Activated T-cell treated with anti-CD3 and anti-CD28 coated beads, Interleukin-2, amount 50 U/mL, for 1 hour (primary cell): Measurements from ENCODE around the gene CHMP2B.
"Not testable (repeated sequence)": the region's sequence is repeated elsewhere in the genome, so short reads cannot be mapped to it uniquely, and the experiment has no call there.

Experiments used
- DNase-seq: peaks from one replicate; pipeline ENCODE4 v3.0.0-alpha.2; 2020

CHMP2B gene

DNA sequence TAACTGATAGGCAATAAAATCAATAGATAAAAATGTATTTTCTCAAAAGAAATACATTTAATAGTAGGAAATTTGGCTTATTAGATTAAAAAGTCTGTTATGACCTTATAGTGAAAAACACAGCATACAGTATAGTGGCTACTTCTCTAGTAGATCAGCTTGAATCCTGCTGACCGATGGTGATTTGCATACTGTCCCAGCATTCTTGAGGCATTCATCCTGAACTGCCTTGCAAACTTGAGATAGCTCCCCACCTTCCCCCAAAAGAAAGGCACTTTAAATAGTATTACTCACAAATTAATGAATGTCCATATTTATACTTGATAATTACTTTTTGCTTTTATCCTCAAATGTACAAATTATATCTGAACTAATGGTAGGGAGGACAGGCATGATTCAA, 6.7 kb downstream of the CHMP2B start:
- DNase-seq = no peak

GRCh38 chr3:87236093-87236492, 9.0 kb downstream of the CHMP2B start:
- no peak for DNase-seq

DNA sequence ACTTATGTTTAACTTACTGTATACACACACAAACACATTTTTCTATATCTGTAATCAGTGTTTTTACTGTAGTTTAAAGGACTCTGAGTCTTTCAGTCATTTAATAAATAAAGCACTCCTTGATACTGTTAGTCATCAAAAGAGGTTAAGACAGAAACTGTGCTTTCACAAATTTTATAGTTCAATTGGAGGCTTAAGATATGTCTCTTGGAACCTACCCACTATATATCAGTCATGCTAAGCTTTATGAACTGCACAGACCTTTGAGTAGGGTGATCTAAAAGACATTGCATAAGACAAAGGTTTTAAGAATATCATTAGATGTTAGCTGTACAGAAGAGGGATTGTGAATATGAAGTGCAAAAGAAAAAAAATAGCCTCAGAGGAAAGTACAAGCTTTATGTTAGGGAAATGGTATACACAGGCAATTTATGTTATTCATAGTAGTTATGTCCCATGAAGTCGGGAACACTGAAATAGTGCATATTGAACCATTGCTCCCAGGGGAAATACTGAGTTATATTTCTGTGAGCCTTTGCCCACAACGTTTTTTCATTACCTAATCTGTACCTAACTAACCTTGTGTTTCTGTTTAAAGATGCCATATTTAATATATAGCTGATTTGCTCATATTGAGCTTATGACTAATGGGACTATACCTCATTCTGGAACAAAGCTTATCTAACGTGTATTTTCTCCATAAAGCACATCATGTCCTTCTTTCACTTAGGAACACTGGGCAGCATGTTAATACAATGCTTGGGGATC, 19.7 kb downstream of the CHMP2B start:
- DNase-seq = no peak

DNA sequence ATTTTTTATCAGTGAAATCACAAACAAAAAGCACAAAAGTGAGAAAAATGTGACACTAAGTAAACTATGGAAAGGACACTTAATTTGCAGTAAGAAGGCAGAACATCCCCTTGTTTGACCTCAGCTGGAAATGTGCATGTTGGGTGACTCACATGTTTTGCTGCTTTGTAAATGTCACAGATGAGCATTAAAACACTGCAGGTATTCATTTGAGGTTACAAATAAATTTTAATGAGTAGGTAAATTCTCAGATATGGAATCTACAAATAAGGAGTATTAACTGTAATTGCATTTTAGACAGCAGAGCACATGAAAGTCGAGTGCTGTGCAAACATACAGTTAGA, 20.3 kb downstream of the CHMP2B start:
- DNase-seq = no peak

- DNase-seq = not testable (repeated sequence)
Observed at GRCh38 chr3:87248231-87248630, 21.1 kb downstream of the CHMP2B start.

DNA sequence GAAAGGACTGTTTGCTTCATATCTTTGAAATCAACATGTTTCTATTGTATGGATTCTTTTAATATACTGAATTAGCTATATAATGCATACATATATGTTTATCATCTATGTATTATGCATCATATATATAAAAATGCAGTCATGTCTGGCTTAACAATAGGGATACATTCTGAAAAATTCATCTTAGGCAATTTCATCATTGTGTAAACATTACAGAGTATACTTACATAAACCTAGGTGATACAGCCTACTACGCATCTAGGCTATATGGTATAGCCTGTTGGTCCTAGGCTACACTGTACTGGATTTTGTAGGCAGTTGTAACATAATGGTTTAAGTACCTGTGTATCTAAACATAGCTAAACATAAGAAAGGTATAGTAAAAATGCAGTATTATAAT, 21.7 kb downstream of the CHMP2B start:
- DNase-seq = no peak

- DNase-seq = no peak
Observed at GRCh38 chr3:87250009-87250408, 22.9 kb downstream of the CHMP2B start.

DNA sequence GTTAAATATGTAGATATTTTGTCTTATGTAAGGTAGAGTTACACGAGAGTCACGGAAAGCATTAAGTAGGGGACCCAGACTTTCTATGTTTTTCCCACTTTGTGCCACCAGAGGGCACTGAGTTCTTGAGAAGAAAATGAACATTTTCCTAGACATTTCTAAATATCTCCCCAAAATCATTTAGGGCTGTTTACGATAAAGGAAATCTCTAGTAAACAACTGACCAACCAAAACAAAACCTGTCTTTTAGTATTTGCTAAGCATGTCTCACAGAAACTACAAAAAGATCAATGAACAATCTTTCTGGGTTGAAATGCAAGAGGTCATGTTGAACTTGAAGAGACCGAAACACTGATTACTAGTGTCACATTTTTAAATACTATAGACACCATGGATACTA, 33.2 kb downstream of the CHMP2B start:
- DNase-seq = no peak

GRCh38 chr3:87261925-87262324, 34.8 kb downstream of the CHMP2B start:
- no peak for DNase-seq

DNA sequence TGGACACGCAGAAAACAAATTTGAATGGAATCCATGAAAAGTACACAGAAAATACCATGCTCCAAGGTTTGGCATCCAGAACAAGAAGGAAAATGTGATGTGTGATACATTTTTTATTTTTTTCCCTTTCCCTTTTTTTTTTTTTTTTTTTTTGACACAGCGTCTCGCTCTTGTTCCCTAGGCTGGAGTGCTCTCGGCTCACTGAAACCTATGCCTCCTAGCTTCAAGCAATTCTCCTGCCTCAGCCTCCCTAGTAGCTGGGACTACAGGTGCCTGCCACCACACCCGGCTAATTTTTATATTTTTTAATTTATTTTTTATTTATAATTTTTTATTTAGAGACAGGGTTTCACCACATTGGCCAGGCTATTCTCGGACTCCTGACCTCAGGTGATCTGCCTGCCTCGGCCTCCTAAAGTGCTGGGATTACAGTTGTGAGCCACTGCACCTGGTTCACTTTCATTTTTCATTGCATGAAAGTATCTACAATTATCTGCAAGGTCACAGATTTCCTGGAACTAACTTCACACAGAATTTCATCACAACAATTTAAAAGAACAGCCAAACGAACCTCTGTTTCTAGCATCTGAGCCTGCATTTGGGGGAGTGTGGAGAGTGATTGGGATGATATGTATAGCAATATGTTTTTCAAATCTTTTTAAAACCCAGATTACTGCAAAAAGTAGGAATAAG, 41.0 kb downstream of the CHMP2B start:
- no peak for DNase-seq

DNA sequence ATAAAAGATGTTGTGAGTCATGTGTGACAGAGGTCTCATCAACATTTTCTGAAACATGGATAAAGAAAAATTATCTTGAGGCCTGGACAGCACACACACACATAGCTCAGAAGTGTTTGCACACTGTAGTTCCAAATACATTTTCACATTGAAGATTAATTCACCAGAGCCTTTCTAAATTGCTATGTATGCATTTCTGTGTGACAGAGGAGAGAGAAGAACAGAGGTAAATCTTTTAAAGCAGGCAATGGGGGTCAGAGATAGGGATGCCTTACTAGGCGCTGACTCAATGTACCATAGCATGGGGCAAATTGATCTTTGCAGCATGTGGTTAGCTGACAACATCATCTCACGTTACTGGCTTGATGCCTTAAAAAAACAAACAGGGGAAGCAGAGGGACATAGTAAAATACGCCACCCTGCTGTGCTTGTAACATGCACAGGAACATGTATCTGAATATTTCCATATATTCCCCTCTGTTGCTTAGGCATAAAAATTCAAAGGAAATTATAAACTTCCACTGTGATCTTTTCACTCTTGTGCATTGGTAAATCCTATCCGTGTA, 41.6 kb downstream of the CHMP2B start:
- DNase-seq = no peak

DNA sequence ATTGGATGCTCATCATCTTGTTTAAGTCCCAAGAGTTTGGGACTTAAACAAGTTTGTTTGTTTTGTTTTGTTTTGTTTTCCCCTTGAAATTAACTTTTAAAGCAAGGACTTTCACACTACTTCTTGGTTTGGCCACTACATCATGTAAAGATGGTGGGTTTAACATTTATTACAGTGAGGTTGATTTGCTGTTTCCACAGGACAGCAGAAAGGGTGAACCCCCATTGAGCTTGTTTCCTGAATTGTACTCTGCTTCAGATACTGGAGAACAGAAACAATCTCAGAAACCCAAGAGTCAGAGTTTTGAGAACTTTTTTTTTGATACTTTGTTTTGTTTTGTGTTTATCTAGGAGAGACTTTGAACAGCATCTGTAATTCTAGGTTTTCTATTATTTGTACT, 42.6 kb downstream of the CHMP2B start:
- no peak for DNase-seq

- no peak for DNase-seq
Observed at GRCh38 chr3:87270908-87271700, 44.0 kb downstream of the CHMP2B start.

DNA sequence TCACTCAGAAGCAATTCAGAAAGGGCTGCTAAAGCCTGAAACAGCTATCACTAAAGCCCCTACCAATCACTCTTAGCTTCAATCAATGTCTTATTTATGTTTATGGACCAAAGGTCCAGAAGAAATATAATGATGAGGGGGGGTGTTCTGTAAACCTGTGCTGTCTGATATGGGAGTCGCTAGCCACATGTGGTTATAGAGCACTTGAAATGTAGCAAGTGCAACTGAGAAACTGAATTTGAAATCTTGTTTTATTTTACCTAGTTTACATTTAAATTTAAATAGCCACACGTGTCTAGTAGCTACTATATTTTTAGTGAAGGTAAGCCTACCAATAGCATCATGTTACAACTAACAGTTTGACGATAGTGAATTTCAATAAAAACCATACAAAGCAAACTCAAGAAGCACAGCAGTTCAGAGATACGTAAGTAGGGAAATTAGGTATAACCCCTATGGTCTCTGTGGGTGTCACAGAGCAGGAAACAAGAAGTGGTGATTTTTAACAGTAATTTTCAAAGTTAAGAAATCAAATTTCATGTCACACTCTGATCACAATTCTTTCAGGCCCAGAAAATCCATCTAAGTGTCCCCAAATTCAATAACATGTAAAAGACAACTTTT, 45.7 kb downstream of the CHMP2B start:
- DNase-seq = no peak

GRCh38 chr3:87276484-87276883, 49.4 kb downstream of the CHMP2B start, which contains the start of gene POU1F1:
TSS of gene POU1F1 (minus strand) at chr3:87276584. CDS start at chr3:87276462, 122 bp downstream.
- no peak for DNase-seq

DNA sequence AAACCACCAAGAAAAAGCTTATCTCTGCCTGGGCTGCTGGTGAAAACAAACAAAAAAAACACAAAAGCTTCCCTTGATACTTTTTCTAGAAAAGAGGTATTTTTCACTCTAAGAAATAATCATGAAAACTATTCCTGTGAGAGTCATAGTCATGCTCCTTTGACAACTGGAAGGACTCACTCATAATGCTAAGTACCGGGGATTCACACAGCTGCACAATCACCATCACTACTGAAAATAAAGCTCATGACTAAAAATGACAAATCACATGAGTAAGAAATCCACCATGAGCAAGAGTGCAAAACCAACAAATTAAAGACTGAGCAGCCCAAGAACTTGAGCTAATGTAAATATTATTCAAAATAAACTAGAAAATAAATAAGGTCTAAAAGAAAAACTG, 59.9 kb downstream of the CHMP2B start:
- DNase-seq = no peak

- DNase-seq = no peak
Observed at GRCh38 chr3:87288446-87288845, 61.3 kb downstream of the CHMP2B start.

- DNase-seq = no peak
Observed at GRCh38 chr3:87298111-87298718, 71.1 kb downstream of the CHMP2B start.

DNA sequence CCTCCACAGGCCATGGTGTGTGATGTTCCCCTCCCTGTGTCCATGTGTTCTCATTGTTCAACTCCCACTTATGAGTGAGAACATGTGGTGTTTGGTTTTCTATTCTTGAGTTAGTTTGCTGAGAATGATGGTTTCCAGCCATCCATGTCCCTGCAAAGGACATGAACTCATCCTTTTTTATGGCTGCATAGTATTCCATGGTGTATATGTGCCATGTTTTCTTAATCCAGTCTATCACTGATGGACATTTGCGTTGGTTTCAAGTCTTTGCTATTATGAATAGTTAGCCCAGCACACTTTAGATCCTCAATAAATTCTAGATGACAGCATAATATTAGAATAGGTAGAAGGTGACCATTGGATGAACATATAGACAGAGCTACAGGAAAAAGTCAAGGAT, 77.9 kb downstream of the CHMP2B start:
- DNase-seq = not testable (repeated sequence)
